IMR-90 (cell line): ENCODE data around the gene PRKAG1. TPM values are rescaled to one million over a fixed set of nuclear protein-coding genes. Genes with fewer than 3 reads are reported as not detected.

Experiments used
- ATAC-seq: fragments of 200-7000 bp; cut with Tn5 transposase; 2 replicates; pipeline ENCODE4 v1.9.1; 2020; ENCODE audit warnings: low read depth, mild to moderate bottlenecking, moderate library complexity
- BruUV-seq: library from RNA; stranded (reverse); fragments of 400-500 nt; replicated peaks from 2 replicates; lab custom pipeline; 2021; lab: Mats Ljungman, UMichigan
- CTCF ChIA-PET: fragments of 300-600 bp; formaldehyde crosslinking; extraction: SDS; loops from one replicate; lab custom pipeline; 2021; ENCODE audit warnings: antibody characterized with exemption; lab: Yijun Ruan, JAX
- POLR2A ChIA-PET: fragments of 300-600 bp; sonication (Branson Sonifier 250); formaldehyde crosslinking; loops from one replicate; lab custom pipeline; 2022; ENCODE audit warnings: antibody characterized with exemption; ENCODE audit not compliant: unreplicated experiment; lab: Charles Lee
- DNase-seq: peaks from one replicate; pipeline ENCODE4 v3.0.0; 2013
- H2AFZ ChIP-seq: replicated peaks from 2 replicates; pipeline ENCODE3; 2013; ENCODE audit warnings: low read length, mild to moderate bottlenecking; ENCODE audit not compliant: poor library complexity
- H2AK5ac ChIP-seq: 2 replicates; pipeline ENCODE4 v1.6.1; 2013; ENCODE audit warnings: low read depth, low read length, inconsistent platforms
- H2AK9ac ChIP-seq: replicated peaks from 2 replicates; pipeline ENCODE3; 2013; ENCODE audit warnings: mild to moderate bottlenecking, low read depth, low read length, moderate library complexity; ENCODE audit not compliant: poor library complexity
- H2BK120ac ChIP-seq: 2 replicates; pipeline ENCODE4 v1.6.1; 2013; ENCODE audit warnings: low read depth, low read length, inconsistent platforms
- H2BK15ac ChIP-seq: 3 replicates; pipeline ENCODE4 v1.6.1; 2013; ENCODE audit warnings: low read depth, low read length, inconsistent platforms
- H2BK20ac ChIP-seq: 2 replicates; pipeline ENCODE4 v1.6.1; 2013; ENCODE audit warnings: low read depth, mild to moderate bottlenecking, inconsistent platforms, low read length, moderate library complexity
- H2BK5ac ChIP-seq: 2 replicates; pipeline ENCODE4 v1.6.1; 2013; ENCODE audit warnings: mild to moderate bottlenecking, low read depth, low read length, inconsistent platforms; ENCODE audit not compliant: poor library complexity, severe bottlenecking
- H3K14ac ChIP-seq: replicated peaks from 2 replicates; pipeline ENCODE4 v1.6.1; 2013; ENCODE audit warnings: low read depth, low read length, inconsistent platforms
- H3K18ac ChIP-seq: 2 replicates; pipeline ENCODE4 v1.6.1; 2013; ENCODE audit warnings: low read depth, low read length, control low read depth
- H3K23ac ChIP-seq: 2 replicates; pipeline ENCODE4 v1.6.1; 2013; ENCODE audit warnings: low read depth, low read length, inconsistent platforms
- H3K27ac ChIP-seq: 2 replicates; pipeline ENCODE4 v1.5.1; 2013; ENCODE audit warnings: mild to moderate bottlenecking, control low read depth, low read length; ENCODE audit not compliant: insufficient read depth
- H3K27me3 ChIP-seq: 2 replicates; pipeline ENCODE4 v1.6.1; 2013; ENCODE audit warnings: low read length; ENCODE audit not compliant: control insufficient read depth, insufficient read depth
- H3K36me3 ChIP-seq: 2 replicates; pipeline ENCODE4 v1.6.1; 2013; ENCODE audit warnings: low read length, mixed read lengths; ENCODE audit not compliant: control insufficient read depth, insufficient read depth
- H3K4ac ChIP-seq: 2 replicates; pipeline ENCODE4 v1.6.1; 2013; ENCODE audit warnings: low read depth, low read length, inconsistent platforms
- H3K4me1 ChIP-seq: 2 replicates; pipeline ENCODE4 v1.6.1; 2013; ENCODE audit warnings: low read length, mixed read lengths; ENCODE audit not compliant: control insufficient read depth, insufficient read depth
- H3K4me2 ChIP-seq: 2 replicates; pipeline ENCODE4 v1.6.1; 2013; ENCODE audit warnings: low read depth, mild to moderate bottlenecking, control low read depth, low read length, moderate library complexity
- H3K4me3 ChIP-seq: 2 replicates; pipeline ENCODE4 v1.5.1; 2013; ENCODE audit warnings: low read depth, mild to moderate bottlenecking, control low read depth, low read length, moderate library complexity; ENCODE audit not compliant: insufficient read depth
- H3K56ac ChIP-seq: 2 replicates; pipeline ENCODE4 v1.6.1; 2013; ENCODE audit warnings: low read length, inconsistent platforms; ENCODE audit not compliant: insufficient read depth; ENCODE audit errors: extremely low read depth
- H3K79me1 ChIP-seq, 2 experiments: 2 replicates each; pipeline ENCODE4 v1.6.1; 2013; ENCODE audit warnings: low read length in 2 of 2, inconsistent platforms in 1 of 2, low read depth in 1 of 2
- H3K9ac ChIP-seq: 2 replicates; pipeline ENCODE4 v1.6.1; 2013; ENCODE audit warnings: low read depth, low read length, control low read depth
- H3K9me1 ChIP-seq: 2 replicates; pipeline ENCODE4 v1.6.1; 2013; ENCODE audit warnings: low read length, inconsistent platforms; ENCODE audit not compliant: insufficient read depth
- H3K9me3 ChIP-seq: 2 replicates; pipeline ENCODE4 v1.6.1; 2013; ENCODE audit warnings: low read length; ENCODE audit not compliant: control insufficient read depth, insufficient read depth
- H4K20me1 ChIP-seq: 2 replicates; pipeline ENCODE4 v1.6.1; 2013; ENCODE audit warnings: low read length, inconsistent platforms; ENCODE audit not compliant: insufficient read depth
- H4K5ac ChIP-seq: 2 replicates; pipeline ENCODE4 v1.6.1; 2013; ENCODE audit warnings: mild to moderate bottlenecking, low read depth, low read length, control low read depth
- H4K8ac ChIP-seq, 2 experiments: 2 replicates each; pipeline ENCODE4 v1.6.1; 2013; ENCODE audit warnings: low read depth in 2 of 2, low read length in 2 of 2, control low read depth in 1 of 2, inconsistent platforms in 1 of 2
- H4K91ac ChIP-seq: 2 replicates; pipeline ENCODE4 v1.6.1; 2013; ENCODE audit warnings: low read depth, low read length, inconsistent platforms; ENCODE audit not compliant: insufficient read depth
- CEBPB ChIP-seq: IDR thresholded peaks from 2 replicates; pipeline ENCODE4 v1.6.1; 2012; ENCODE audit warnings: low read depth, low read length, improper control_type of control experiment
- CHD1 ChIP-seq: IDR thresholded peaks from 2 replicates; pipeline ENCODE4 v1.6.1; 2012; ENCODE audit warnings: low read depth, low read length, improper control_type of control experiment
- MAFK ChIP-seq: IDR thresholded peaks from 2 replicates; pipeline ENCODE4 v1.6.1; 2012; ENCODE audit warnings: low read depth, low read length, improper control_type of control experiment
- MXI1 ChIP-seq: IDR thresholded peaks from 2 replicates; pipeline ENCODE4 v1.6.1; 2012; ENCODE audit warnings: low read depth, mild to moderate bottlenecking, low read length, moderate library complexity, borderline replicate concordance
- NFE2L2 ChIP-seq: fragments of 150-350 bp; IDR thresholded peaks from 2 replicates; pipeline ENCODE4 v1.6.1; 2016; ENCODE audit warnings: low read depth, mild to moderate bottlenecking, low read length
- POLR2A ChIP-seq: IDR thresholded peaks from 2 replicates; pipeline ENCODE4 v1.6.1; 2012; ENCODE audit warnings: mild to moderate bottlenecking, low read depth, low read length
- RAD21 ChIP-seq: IDR thresholded peaks from 2 replicates; pipeline ENCODE4 v1.6.1; 2012; ENCODE audit warnings: low read length, improper control_type of control experiment
- RCOR1 ChIP-seq: IDR thresholded peaks from 2 replicates; pipeline ENCODE4 v1.6.1; 2012; ENCODE audit warnings: mild to moderate bottlenecking, low read length, improper control_type of control experiment; ENCODE audit not compliant: insufficient replicate concordance
- RFX5 ChIP-seq: IDR thresholded peaks from 2 replicates; pipeline ENCODE4 v1.8.0; 2012; ENCODE audit warnings: low read depth, mild to moderate bottlenecking, low read length, moderate library complexity
- SMC3 ChIP-seq: fragments of 150-350 bp; IDR thresholded peaks from 2 replicates; pipeline ENCODE4 v1.6.1; 2016; ENCODE audit warnings: low read depth, mild to moderate bottlenecking, antibody characterized with exemption, low read length, moderate library complexity
- WGBS, 2 experiments: methylation state at CpG; one replicate each; pipeline versions ENCODE4 v1.1.5 to v1.1.7; 2013; ENCODE audit warnings: missing lambda C conversion rate in 2 of 2; ENCODE audit not compliant: insufficient read length in 1 of 2; ENCODE audit errors: extremely low coverage in 2 of 2; 5-methylcytosine and 5-hydroxymethylcytosine counted together
- dilution Hi-C: fragments of 300-500 bp; cut with HindIII; formaldehyde crosslinking; loops from one replicate; pipeline ENCODE4 v1.14.3; 2018; ENCODE audit warnings: low sequenced_read_pairs; ENCODE audit not compliant: unreplicated experiment
- in situ Hi-C: fragments of 300-500 bp; cut with MboI; formaldehyde crosslinking; loops from 3 replicates; pipeline ENCODE4 v1.14.3; 2019; ENCODE audit warnings: low sequenced_read_pairs, inconsistent platforms, mixed read lengths
- intact Hi-C: fragments of 100-400 bp; cut with micrococcal nuclease; formaldehyde crosslinking; loops from 2 replicates; pipeline ENCODE4 v1.10.0; 2022
- polyA plus RNA-seq, 3 experiments: library from polyadenylated mRNA; depleted of rRNA; stranded (reverse); fragments of >200 nt; gene quantifications; 2 replicates each; pipeline ENCODE4 v1.2.3, GENCODE V29; 2012; ENCODE audit warnings: low replicate concordance in 1 of 3
- total RNA-seq: library from RNA; depleted of rRNA; stranded (reverse); fragments of >200 nt; gene quantifications from 2 replicates; pipeline ENCODE4 v1.2.3, GENCODE V29; 2012
- TF ChIP-seq, protein P1 (sequence below): fragments of 150-350 bp; IDR thresholded peaks from 2 replicates; pipeline ENCODE4 v1.6.1; 2016; ENCODE audit warnings: low read depth, mild to moderate bottlenecking, low read length, moderate library complexity, borderline replicate concordance
- TF ChIP-seq, protein P2 (sequence below): fragments of 150-350 bp; IDR thresholded peaks from 2 replicates; pipeline ENCODE4 v1.6.1; 2017; ENCODE audit warnings: mild to moderate bottlenecking, antibody characterized with exemption, low read length, low read depth

The PRKAG1 gene
- total and polyA plus RNA-seq, 2 of the 4 experiments (the other 2 are of a cell fraction), result 81.1 to 106 TPM

DNA sequence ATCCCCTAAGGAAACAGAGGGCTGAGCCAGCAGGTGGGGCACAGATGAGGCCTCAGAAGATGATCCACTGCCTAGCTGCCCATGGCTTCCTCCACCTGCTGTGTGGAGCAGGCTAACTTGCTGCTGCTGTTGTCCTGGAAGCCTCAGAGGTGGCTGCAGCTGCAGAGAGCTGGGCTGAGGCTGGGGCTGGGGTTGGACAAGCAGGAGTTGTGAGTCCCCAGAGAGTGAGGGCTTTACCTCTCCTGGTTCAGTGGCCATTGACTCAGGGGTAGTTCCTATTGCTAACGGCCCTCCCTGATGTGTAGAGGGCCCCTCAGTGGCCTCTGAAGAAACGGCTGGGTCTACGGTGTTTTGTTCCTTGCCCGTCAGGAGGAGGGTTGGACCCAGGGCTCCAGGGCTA lies 13.7 kb upstream of the PRKAG1 start:
- no peak overlapping the region for H4K91ac ChIP-seq
- H2AFZ ChIP-seq, result no peak overlapping the region
- peaks cover 18% of the 10 kb centered on the region for H4K20me1 ChIP-seq
- no peak overlapping the region for H3K9ac ChIP-seq
- no peak for DNase-seq
- no TSS peak for BruUV-seq
- ChIA-PET CTCF (no interaction called here), POLR2A (no interaction called here)
- in situ Hi-C loops, result no loop called here
- H3K9me3 ChIP-seq, result no peaks in the 10 kb centered on the region
- no peak overlapping the region for H4K5ac ChIP-seq
- no peaks in the 10 kb centered on the region for H3K4me1 ChIP-seq
- H2AK9ac ChIP-seq, result no peak overlapping the region
- H4K8ac ChIP-seq, result no peak overlapping the region
- H2AK5ac ChIP-seq, result no peak overlapping the region
- no peak overlapping the region for H2BK20ac ChIP-seq
- no peak overlapping the region for H3K18ac ChIP-seq
- peaks cover 85% of the 10 kb centered on the region for H3K36me3 ChIP-seq
- H3K56ac ChIP-seq, result no peak overlapping the region
- no peak overlapping the region for H3K23ac ChIP-seq
- intact Hi-C loops, result no loop called here
- H3K4me3 ChIP-seq, result no peak overlapping the region
- H3K4me2 ChIP-seq, result no peak overlapping the region
- H2BK15ac ChIP-seq, result no peak overlapping the region
- no peak overlapping the region for H2BK120ac ChIP-seq
- no peak overlapping the region for H3K4ac ChIP-seq
- TF ChIP-seq MAFK (no peak), RCOR1 (no peak), RAD21 (no peak), SMC3 (no peak), NFE2L2 (no peak), POLR2A (no peak), RFX5 (no peak), CHD1 (no peak), CEBPB (no peak), MXI1 (no peak)
- TF ChIP-seq, protein P1, sequence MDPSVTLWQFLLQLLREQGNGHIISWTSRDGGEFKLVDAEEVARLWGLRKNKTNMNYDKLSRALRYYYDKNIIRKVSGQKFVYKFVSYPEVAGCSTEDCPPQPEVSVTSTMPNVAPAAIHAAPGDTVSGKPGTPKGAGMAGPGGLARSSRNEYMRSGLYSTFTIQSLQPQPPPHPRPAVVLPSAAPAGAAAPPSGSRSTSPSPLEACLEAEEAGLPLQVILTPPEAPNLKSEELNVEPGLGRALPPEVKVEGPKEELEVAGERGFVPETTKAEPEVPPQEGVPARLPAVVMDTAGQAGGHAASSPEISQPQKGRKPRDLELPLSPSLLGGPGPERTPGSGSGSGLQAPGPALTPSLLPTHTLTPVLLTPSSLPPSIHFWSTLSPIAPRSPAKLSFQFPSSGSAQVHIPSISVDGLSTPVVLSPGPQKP, result no peak
- TF ChIP-seq, protein P2, sequence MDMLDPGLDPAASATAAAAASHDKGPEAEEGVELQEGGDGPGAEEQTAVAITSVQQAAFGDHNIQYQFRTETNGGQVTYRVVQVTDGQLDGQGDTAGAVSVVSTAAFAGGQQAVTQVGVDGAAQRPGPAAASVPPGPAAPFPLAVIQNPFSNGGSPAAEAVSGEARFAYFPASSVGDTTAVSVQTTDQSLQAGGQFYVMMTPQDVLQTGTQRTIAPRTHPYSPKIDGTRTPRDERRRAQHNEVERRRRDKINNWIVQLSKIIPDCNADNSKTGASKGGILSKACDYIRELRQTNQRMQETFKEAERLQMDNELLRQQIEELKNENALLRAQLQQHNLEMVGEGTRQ, result no peak
- H3K14ac ChIP-seq, result no peak overlapping the region
- H3K9me1 ChIP-seq, result no peaks in the 10 kb centered on the region
- H2BK5ac ChIP-seq, result no peak overlapping the region
- H3K27me3 ChIP-seq, result no peaks in the 10 kb centered on the region
- H3K27ac ChIP-seq, result no peak overlapping the region
- no peak for ATAC-seq
- WGBS, 2 experiments, result no CpG with 5 or more reads among the region's 4 CpGs
- H3K79me1 ChIP-seq, result peaks cover 22 to 65% of the 10 kb centered on the region in 2 experiments
- dilution Hi-C loops, result no loop called here
